Choroid plexus epithelial cell (primary cell): Measurements from ENCODE around the gene PAX3.

Experiments
- DNase-seq: peaks from one replicate; pipeline ENCODE4 v3.0.0-alpha.2; 2010; ENCODE audit warnings: low read depth
- H3K4me3 ChIP-seq: 2 replicates; pipeline ENCODE4 v1.5.1; 2011; ENCODE audit warnings: low read depth, mild to moderate bottlenecking, control low read depth, low read length, moderate library complexity
- TF ChIP-seq, protein P1 (sequence below): conservative IDR thresholded peaks from 2 replicates; pipeline ENCODE4 v1.5.1; 2011; ENCODE audit warnings: low read depth, mild to moderate bottlenecking, control low read depth, inconsistent platforms, low read length, moderate library complexity

Gene PAX3

GRCh38 chr2:222180619-222181018, 118.2 kb downstream of the PAX3 start:
- H3K4me3 ChIP-seq: no peak overlapping the region
- DNase-seq: no peak
- TF ChIP-seq, protein P1, sequence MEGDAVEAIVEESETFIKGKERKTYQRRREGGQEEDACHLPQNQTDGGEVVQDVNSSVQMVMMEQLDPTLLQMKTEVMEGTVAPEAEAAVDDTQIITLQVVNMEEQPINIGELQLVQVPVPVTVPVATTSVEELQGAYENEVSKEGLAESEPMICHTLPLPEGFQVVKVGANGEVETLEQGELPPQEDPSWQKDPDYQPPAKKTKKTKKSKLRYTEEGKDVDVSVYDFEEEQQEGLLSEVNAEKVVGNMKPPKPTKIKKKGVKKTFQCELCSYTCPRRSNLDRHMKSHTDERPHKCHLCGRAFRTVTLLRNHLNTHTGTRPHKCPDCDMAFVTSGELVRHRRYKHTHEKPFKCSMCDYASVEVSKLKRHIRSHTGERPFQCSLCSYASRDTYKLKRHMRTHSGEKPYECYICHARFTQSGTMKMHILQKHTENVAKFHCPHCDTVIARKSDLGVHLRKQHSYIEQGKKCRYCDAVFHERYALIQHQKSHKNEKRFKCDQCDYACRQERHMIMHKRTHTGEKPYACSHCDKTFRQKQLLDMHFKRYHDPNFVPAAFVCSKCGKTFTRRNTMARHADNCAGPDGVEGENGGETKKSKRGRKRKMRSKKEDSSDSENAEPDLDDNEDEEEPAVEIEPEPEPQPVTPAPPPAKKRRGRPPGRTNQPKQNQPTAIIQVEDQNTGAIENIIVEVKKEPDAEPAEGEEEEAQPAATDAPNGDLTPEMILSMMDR: no peak

- TF ChIP-seq, protein P1: no peak
- DNase-seq: no peak
- H3K4me3 ChIP-seq: no peak overlapping the region
These were observed 119.2 kb downstream of the PAX3 start for GRCh38 chr2:222179592-222179991.

- no peak for DNase-seq
- H3K4me3 ChIP-seq: no peak overlapping the region
- TF ChIP-seq, protein P1: no peak
These were observed 120.3 kb downstream of the PAX3 start for GRCh38 chr2:222178450-222178849.

DNA sequence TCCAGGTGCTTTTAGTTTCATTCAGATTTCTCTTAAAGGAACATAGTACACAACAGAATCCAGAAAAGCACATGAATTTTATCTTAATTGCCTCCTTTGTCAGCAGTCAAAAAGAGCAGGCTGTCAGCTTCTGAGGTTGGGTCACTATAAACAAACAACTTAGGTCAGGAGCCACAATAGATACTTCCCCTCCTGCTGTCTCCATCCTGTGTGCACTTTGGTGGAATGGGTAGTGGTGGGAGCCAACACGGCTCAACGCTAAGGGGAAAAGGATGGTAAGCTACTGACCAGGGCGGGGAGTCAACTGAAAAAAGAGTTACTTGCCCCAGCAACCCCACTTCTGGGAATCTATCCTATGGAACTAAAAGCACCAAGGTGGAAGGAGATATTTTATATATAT, 121.9 kb downstream of the PAX3 start:
- no peak for DNase-seq
- no peak overlapping the region for H3K4me3 ChIP-seq
- TF ChIP-seq, protein P1: no peak

GRCh38 chr2:222174450-222174849, 124.3 kb downstream of the PAX3 start:
- DNase-seq: no peak
- H3K4me3 ChIP-seq: no peak overlapping the region
- TF ChIP-seq, protein P1: no peak

GRCh38 chr2:222169346-222169745, 129.5 kb downstream of the PAX3 start:
- no peak overlapping the region for H3K4me3 ChIP-seq
- TF ChIP-seq, protein P1: no peak

GRCh38 chr2:222167762-222168161, 131.0 kb downstream of the PAX3 start:
- DNase-seq: no peak
- TF ChIP-seq, protein P1: no peak
- H3K4me3 ChIP-seq: no peak overlapping the region

More at GRCh38 chr2:222169346-222169745, 129.5 kb downstream of the PAX3 start:
- DNase-seq: peak; percentile 2
